HCT116 (cell line): Measurements from ENCODE around the gene SLC25A18.

Experiments used
- ATF3 ChIP-seq: IDR thresholded peaks from 2 replicates; pipeline ENCODE4 v1.6.1; 2012
- CTCF ChIP-seq, 3 experiments: fragments of 200-600 bp in 1 of 3; sonication (generic) in 1 of 3; IDR thresholded peaks in 2 of 3; conservative IDR thresholded peaks in 1 of 3; 2 replicates each; pipeline ENCODE4 v1.5.1; 2012 to 2017; ENCODE audit warnings: low read depth in 2 of 3, low read length in 2 of 3, antibody characterized with exemption in 1 of 3, borderline replicate concordance in 1 of 3, control low read depth in 1 of 3, mild to moderate bottlenecking in 1 of 3, mixed read lengths in 1 of 3, mixed run types in 1 of 3, moderate library complexity in 1 of 3; ENCODE audit not compliant: insufficient read depth in 1 of 3
- EGR1 ChIP-seq: IDR thresholded peaks from 2 replicates; pipeline ENCODE4 v1.6.1; 2012; ENCODE audit warnings: low read depth
- EZH2 ChIP-seq: fragments of 200-600 bp; sonication (generic); IDR thresholded peaks from 2 replicates; pipeline ENCODE4 v1.6.1; 2017; ENCODE audit warnings: antibody characterized with exemption, mixed run types
- EZH2phosphoT487 ChIP-seq: fragments of 200-600 bp; IDR thresholded peaks from 2 replicates; pipeline ENCODE4 v1.6.1; 2018; ENCODE audit warnings: antibody characterized with exemption, borderline replicate concordance
- JUND ChIP-seq: IDR thresholded peaks from 2 replicates; pipeline ENCODE4 v1.6.1; 2012
- POLR2A ChIP-seq: IDR thresholded peaks from 2 replicates; pipeline ENCODE4 v1.7.0; 2011; ENCODE audit warnings: borderline replicate concordance; ENCODE audit not compliant: insufficient read depth, insufficient read length; ENCODE audit errors: extremely low read depth
- POLR2AphosphoS5 ChIP-seq: IDR thresholded peaks from 2 replicates; pipeline ENCODE4 v1.6.1; 2011; ENCODE audit warnings: mild to moderate bottlenecking, low read depth, low read length, moderate library complexity
- RAD21 ChIP-seq: IDR thresholded peaks from 2 replicates; pipeline ENCODE4 v1.6.1; 2012; ENCODE audit warnings: low read depth, mild to moderate bottlenecking
- REST ChIP-seq: IDR thresholded peaks from 2 replicates; pipeline ENCODE4 v1.6.1; 2012; ENCODE audit warnings: low read depth
- YY1 ChIP-seq: IDR thresholded peaks from 2 replicates; pipeline ENCODE4 v1.6.1; 2011; ENCODE audit warnings: low read length, low read depth, moderate library complexity, mild to moderate bottlenecking; ENCODE audit not compliant: insufficient replicate concordance; ENCODE audit errors: extremely low read depth

DNA sequence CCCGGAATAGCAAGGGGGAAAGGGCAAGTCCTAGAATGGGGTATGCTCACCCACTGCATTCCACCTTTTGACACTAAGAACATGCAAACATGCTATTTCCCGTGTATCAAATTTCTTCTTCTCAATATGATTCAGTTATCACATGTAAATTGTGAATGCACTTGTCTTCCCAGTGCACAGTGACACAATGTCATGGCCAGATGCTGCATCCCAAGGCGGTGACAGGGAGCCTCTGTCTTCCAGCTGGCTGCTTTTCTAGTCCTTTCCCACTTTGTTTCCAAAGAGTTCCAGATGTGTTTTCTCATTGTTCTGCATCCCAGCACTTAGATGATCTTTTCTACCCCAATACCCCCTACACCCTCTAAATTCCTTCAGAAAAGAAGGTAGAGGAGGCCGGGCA is 12.4 kb downstream of the SLC25A18 start:
- no peak for TF ChIP-seq POLR2A
- no peak for TF ChIP-seq CTCF (IDR thresholded peaks at IDR 0.05 in 2 of 3, conservative IDR thresholded peaks at IDR 0.05 in 1 of 3; ENCODE audit: borderline replicate concordance in 1 of 3, insufficient read depth in 1 of 3, low read depth in 2 of 3, low read length in 2 of 3)
- no peak for TF ChIP-seq POLR2AphosphoS5
- TF ChIP-seq REST = no peak
- no peak for TF ChIP-seq EZH2phosphoT487
- TF ChIP-seq JUND = no peak
- no peak for TF ChIP-seq ATF3
- no peak for TF ChIP-seq EZH2
- no peak for TF ChIP-seq EGR1
- TF ChIP-seq RAD21 = no peak
- no peak for TF ChIP-seq YY1
